ENCODE results near the gene FREM2.

DNA sequence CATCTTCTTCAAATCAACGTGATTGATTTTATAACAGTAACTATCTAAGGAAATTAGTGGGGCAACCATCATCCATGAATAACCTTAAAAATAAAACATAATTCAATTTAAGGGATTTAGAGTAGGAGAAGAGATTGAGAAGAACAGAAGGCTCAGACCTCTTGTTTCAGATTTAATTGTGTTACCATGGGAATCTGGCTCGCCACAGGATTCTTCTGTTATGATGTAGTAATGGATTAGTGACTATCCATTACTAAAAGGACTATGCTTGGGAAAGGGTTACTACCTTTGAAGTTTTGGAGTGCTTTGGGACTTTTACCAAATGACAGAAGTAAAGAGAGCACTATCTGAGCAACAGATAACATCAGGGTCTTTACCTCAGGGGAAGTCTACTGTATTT, 13.2 kb downstream of the FREM2 start:
- TF ChIP-seq, protein P1, sequence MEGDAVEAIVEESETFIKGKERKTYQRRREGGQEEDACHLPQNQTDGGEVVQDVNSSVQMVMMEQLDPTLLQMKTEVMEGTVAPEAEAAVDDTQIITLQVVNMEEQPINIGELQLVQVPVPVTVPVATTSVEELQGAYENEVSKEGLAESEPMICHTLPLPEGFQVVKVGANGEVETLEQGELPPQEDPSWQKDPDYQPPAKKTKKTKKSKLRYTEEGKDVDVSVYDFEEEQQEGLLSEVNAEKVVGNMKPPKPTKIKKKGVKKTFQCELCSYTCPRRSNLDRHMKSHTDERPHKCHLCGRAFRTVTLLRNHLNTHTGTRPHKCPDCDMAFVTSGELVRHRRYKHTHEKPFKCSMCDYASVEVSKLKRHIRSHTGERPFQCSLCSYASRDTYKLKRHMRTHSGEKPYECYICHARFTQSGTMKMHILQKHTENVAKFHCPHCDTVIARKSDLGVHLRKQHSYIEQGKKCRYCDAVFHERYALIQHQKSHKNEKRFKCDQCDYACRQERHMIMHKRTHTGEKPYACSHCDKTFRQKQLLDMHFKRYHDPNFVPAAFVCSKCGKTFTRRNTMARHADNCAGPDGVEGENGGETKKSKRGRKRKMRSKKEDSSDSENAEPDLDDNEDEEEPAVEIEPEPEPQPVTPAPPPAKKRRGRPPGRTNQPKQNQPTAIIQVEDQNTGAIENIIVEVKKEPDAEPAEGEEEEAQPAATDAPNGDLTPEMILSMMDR (IDR thresholded peaks at IDR 0.05) = no peak
- no peak for TF ChIP-seq POLR2A (IDR thresholded peaks at IDR 0.05)

Data from esophagus squamous epithelium (tissue), 4 donors.